GM13976 (cell line): ENCODE measurements around the gene GDF2.

ENCODE experiments used
- DNase-seq: peaks from one replicate; pipeline ENCODE4 v3.0.0; 2012; ENCODE audit warnings: low spot score
- CTCF ChIP-seq: IDR thresholded peaks from 2 replicates; pipeline ENCODE4 v1.5.1; 2012; ENCODE audit warnings: borderline replicate concordance, mild to moderate bottlenecking; ENCODE audit not compliant: insufficient read depth; ENCODE audit errors: extremely low read depth, missing control alignments, control extremely low read depth
- in situ Hi-C: fragments of 300-500 bp; cut with MboI; formaldehyde crosslinking; loops from one replicate; pipeline ENCODE4 v1.12.0; 2022; ENCODE audit warnings: low sequenced_read_pairs, mixed read lengths, inconsistent platforms; ENCODE audit not compliant: unreplicated experiment

Gene GDF2

GRCh38 chr10:47296156-47296894 lies 25.9 kb upstream of the GDF2 start:
- in situ Hi-C loops: no loop called here
- DNase-seq: no peak
- TF ChIP-seq CTCF: no peak

- in situ Hi-C loops: no loop called here
- DNase-seq: no peak
- TF ChIP-seq CTCF: no peak
Measured at GRCh38 chr10:47296941-47297340, 25.3 kb upstream of the GDF2 start.

GRCh38 chr10:47297866-47298540 lies 24.3 kb upstream of the GDF2 start:
- in situ Hi-C loops: no loop called here
- DNase-seq: no peak
- no peak for TF ChIP-seq CTCF

- DNase-seq: no peak
- TF ChIP-seq CTCF: no peak
- in situ Hi-C loops: no loop called here
Measured at GRCh38 chr10:47298715-47299114, 23.5 kb upstream of the GDF2 start.

- TF ChIP-seq CTCF: no peak
- in situ Hi-C loops: loop anchor here (10.0 kb wide), 1 partner anchor 245 kb away; no protein-coding TSS in a partner anchor
- no peak for DNase-seq
Measured at GRCh38 chr10:47299611-47300428, 22.4 kb upstream of the GDF2 start, which contains the start of gene GDF10. TSS of gene GDF10 (plus strand) at chr10:47300197. CDS start at chr10:47300652, 455 bp downstream.

GRCh38 chr10:47300429-47300931 lies 21.8 kb upstream of the GDF2 start:
- in situ Hi-C loops: loop anchor here (10.0 kb wide), 1 partner anchor 246 kb away; no protein-coding TSS in a partner anchor
- no peak for DNase-seq
- no peak for TF ChIP-seq CTCF
